ENCODE data around the gene DNAJA2.

The DNAJA2 gene

DNA sequence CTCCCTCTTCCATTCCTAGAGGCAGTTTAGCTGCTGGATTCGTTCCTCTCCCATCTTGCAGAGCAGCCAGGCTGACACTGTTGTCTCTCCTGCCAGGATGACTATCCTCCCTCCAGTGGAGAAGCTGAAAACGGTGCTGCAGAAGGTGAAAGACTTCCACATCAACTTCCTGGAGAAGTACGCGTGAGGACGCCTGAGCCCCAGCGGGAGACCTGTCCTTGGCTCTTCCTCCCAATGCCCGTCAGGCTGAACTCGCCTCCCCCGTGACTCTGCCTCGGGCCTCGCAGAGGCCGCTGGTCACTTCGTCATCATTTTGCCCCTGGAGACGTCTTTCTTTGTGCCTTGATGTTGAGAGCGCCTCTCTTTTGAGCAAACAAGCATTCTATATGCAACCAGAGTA, 44.7 kb downstream of the DNAJA2 start:
- DNase-seq (ENCODE audit: low read depth, low spot score): peak; percentile 49

- DNase-seq (ENCODE audit: low read depth, low spot score): no peak
Measured at GRCh38 chr16:46927273-46927672, 46.2 kb downstream of the DNAJA2 start.

GRCh38 chr16:46926470-46927225, 46.8 kb downstream of the DNAJA2 start:
- no peak for DNase-seq (ENCODE audit: low read depth, low spot score)

- peak; percentile 29 for DNase-seq (ENCODE audit: low read depth, low spot score)
Measured at GRCh38 chr16:46924402-46924801, 49.1 kb downstream of the DNAJA2 start.

DNA sequence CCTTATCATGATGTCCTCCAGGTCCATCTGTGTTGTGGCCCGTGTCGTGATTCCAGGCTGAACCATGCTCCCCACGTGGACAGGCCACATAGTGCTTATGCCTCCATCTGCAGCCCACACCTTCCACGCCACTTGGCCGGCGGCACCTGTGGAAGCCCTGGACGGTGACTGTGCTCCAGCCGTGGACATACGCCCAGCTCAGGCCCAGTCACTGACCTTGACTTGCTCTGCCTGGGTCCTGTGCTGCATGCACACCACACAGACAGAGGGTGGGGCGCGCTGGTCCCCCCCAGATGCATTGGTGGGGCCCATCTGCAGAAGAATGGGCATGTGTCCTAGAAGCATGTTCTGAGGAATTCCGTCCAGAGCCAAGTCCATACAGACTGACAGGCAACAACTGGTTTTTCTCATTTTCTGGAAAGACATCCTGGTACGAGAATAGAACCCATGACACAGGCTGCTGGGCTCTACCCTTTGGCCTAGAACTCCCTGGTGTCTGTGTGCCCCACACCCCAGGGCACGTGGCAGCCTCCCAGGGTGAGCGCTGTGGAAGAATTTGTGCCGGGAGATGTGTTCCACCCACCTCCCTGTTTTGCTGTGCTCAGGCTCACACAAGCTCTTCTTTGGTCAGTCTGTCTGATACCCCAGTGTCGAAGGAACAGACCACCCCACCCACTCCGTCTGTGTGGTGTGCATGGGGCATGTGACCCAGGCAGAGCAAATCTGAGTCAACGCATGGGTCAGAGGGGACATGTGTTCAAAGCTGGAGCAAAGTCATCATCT, 49.8 kb downstream of the DNAJA2 start:
- DNase-seq (ENCODE audit: low read depth, low spot score): no peak

DNA sequence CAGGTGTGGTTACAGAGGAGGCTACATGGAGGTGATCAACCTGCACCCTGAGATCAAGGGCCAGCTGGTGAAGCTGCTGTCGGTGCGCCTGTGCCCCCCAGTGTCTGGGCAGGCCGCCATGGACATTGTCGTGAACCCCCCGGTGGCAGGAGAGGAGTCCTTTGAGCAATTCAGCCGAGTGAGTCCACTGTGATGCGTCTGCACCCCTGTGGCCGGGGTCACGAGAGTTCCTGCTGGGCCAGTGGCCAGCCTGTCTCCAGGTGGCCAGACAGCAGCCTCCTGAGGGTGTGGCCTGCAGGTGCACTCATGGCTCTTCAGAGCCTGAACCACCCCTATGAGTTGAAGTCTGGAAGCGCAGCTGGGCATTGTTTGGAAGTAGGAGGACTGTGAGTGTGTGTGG, 51.2 kb downstream of the DNAJA2 start:
- DNase-seq (ENCODE audit: low read depth, low spot score): no peak

DNA sequence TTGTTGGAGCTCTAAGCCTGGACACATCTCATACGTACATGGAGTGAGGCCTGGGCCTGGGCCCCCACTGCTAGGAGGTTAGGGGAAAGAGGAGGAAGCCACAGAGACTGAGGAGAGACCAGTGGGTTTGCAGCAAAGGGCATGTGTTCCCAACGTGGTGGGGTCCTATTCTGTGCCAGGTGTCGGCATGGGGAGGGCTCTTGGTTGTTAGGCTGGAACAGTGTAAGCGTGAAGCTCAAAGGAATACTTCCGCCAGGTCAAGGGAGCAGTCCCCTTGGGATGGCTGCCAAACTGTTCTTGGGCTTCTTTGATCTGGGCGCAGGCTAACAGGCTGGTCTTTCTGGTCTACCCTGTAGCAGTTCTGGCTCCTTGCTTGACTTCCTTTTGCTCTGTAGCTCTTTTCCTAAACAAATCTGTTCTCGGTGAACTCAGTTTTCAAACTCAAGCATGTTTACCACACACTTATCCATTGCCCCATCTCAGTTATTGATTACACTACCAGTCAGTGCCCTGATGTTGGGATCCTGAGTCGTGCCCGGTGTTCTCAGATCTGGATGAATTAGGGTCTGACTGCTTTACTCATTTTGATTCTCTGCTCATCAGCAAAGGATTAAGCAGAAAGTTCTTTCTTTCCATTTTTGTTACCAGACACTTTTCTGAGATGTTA, 52.9 kb downstream of the DNAJA2 start:
- DNase-seq (ENCODE audit: low read depth, low spot score): no peak

GRCh38 chr16:46918905-46919792, 54.3 kb downstream of the DNAJA2 start:
- DNase-seq (ENCODE audit: low read depth, low spot score): peak; percentile 92

DNA sequence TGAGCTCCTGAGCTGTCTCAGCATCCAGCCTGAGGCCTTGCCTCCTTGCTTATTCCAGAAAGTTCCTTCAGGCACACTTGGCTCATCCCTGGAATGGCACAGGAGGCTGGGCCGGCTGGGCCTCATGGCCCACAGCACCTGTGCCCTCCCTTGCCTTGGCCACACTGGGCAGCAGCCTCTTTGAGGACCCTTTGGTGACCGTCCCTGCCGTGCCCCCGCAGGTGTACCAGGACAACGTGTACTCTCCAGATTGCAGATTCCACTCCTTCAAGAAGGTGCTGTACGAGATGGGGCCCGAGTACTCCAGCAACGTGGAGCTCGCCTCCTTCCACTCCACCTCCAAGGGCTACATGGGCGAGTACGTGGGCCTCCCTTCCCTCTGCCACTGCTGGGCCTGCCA, 55.1 kb downstream of the DNAJA2 start:
- DNase-seq (ENCODE audit: low read depth, low spot score): no peak

DNA sequence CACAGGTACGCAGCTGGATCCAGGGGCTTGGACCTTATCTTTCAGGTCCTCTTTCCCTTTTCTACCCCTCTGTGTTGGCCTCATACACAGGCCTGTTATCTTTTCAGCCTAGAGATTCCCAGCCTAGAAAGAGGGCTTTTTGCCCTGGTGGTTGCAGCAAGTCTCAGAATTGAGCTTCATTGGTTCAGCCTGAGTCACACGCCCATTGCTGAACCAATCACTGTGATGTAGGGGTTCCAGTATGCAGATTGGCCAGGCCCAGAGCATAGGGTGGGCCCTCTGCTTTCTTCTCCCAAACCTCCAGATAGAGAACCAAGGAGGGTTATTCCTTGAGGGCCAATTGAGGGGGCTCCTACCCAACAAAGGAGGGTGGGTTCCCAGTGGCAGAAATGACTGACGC, 56.5 kb downstream of the DNAJA2 start:
- peak; percentile 49 for DNase-seq (ENCODE audit: low read depth, low spot score)

GRCh38 chr16:46915483-46916025, 57.9 kb downstream of the DNAJA2 start:
- no peak for DNase-seq (ENCODE audit: low read depth, low spot score)

GRCh38 chr16:46914556-46915201, 58.8 kb downstream of the DNAJA2 start:
- DNase-seq (ENCODE audit: low read depth, low spot score): no peak

- no peak for DNase-seq (ENCODE audit: low read depth, low spot score)
Measured at GRCh38 chr16:46911650-46912049, 61.8 kb downstream of the DNAJA2 start.

DNA sequence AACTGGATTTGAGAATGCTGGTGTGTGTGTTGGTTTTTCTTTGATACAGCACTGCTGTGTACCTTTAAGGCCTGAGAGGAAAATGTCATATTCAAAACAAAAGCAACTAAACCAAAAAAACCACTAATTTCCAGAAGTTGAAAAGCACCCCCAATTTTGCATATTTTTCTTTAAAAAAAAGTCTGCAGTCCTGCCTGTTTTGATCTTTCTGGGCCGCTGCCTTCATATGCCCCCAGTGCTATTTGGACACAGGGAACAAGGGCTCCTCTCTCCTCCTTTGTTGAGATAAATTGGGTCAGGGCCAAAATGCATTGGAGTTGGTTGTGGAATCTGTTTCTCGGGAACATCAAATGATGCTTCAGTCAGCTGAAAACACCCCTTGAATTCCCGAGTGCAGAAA, 62.4 kb downstream of the DNAJA2 start:
- no peak for DNase-seq (ENCODE audit: low read depth, low spot score)

DNA sequence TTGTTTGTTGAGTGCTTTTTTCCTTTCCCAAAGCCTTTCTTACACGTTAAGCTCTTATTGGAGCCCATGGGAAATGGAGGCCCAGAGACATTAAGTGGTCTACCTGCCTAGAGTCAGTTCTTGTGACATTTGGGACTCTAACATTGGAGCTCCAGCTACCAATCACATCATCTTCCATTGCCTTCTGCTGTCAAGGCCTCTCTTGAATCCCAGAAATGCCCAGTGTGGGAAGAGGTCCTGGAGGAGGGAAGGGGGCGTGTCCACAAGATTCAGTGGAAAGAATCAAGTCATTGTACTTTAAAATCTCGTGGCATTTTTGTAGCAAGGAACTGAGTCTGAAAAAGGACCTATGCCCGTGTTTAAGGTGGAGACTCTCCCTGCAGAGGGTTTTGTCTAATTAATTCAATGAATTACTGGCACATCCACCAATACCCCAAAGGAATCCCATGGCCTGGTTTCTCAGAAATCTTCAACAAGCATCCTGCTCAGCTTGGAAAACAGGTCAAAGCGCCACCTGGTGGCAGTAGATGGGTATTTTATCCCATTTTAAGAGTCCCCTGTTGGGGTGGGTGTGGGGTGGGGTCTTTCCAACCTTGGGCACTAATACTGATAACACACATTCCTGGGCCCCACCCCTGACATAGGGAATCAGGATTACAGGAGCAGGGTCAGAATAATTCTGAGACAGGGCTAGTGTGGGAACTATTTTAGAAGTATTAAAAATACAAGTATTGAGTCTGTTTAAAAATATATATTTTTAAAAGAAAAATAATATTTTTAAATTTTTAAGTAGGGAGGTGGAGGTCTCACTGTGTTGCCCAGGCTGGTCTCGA, 64.7 kb downstream of the DNAJA2 start:
- DNase-seq (ENCODE audit: low read depth, low spot score): peak; percentile 78

DNA sequence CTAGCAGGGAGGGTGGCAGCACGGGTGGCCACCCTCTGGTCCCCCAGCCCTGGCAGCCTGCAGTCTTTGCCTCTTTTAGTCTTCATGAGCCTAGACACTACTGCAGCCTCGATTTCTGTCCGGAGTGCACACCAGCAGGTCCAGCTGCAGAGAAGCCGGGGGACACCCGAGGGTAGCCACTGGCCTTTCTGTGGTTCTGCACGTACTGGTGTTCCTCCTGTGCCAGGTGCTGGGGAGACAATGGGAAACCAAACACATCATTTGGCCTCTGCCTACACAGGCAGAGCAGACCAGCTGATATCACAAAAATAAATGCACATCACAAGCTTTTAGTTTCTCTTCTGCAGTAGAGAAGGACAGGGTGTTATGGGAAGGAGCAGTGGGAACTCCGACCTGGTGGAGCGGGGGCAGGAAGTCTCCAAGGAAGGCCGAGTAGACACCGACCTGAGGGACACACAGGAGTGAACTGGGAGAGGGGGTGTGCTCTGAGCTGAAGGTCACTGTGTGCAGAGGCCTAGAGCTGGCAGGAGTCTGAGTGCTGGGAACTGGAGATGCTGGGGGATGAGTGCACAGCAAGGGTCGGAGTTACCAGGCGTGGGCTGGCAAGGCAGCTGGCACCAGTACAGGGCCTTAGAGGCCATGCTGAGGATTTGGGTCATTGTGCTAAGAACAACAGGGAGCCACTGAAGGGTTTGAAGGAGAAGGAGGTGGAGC, 66.3 kb downstream of the DNAJA2 start:
- no peak for DNase-seq (ENCODE audit: low read depth, low spot score)

GRCh38 chr16:46906360-46907060, 67.0 kb downstream of the DNAJA2 start:
- no peak for DNase-seq (ENCODE audit: low read depth, low spot score)

Measured in ELF-1 (cell line).